ENCODE measurements around the gene NUP98.

Gene NUP98

DNA sequence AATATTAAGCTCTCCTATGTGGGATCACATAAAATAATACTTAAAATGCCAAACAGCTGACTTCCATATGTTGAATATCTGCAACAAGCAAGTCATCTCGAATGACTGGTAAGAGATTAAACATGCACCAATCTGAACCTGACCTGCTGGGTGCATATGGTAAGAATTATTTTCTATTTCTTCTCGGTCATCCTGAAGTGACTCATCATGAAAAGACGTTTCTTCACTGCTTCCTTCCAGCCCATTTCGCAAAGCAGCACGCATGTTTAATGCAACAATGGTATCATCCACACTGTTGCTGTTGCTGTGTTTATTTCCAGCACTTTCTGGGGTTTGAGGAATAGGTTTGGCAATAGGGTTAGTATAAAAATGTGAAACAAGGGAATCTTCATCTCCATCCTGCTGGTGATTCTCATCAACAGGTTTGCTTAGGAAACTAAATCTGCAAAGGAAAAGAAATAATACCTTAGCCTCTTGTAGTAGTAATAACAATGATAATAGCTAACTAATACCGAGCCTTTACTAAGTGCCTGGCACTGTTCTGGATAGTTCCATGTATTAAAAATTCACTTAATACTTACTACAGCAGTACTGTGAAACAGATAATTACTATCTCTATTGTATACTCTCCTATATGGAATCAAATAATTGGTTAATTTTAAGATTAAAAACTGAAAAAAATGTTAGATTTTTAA lies 74.2 kb downstream of the NUP98 start:
- DNase-seq = no peak

DNA sequence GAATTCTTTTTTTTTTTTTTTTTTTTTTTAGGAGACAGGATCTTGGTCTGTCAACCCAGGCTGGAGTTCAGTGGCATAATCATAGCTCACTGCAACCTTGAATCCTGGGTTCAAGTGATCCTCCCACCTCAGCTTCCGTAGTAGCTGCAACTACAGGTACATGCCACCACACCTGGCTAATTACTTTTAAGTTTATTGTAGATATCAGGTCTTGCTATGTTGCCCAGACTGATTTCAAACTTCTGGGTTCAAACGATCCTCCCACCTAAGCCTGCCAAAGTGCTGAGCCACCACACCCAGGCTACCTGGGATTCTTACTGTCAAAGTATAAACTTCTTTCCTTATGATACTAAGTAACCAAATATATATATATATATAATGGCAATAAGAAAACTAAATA lies 75.3 kb downstream of the NUP98 start:
- DNase-seq = no peak

DNA sequence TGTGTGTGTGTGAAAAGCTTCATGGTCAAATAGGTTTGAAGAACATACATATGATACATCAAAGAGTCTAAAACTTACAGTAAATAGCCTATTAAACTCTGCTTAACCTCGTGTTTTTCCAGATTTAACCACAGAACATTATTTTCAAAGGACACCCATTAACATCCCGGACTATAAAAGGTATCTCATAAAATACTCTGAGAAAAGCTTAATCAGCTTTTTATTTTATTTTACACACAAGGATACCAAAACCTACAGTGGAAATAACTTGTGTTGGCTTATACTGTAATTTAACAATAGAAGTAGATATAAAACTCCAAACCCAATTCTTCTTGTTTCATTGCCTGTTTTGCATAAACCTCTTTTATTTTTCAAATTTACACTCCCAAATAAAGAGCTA lies 76.4 kb downstream of the NUP98 start:
- no peak for DNase-seq

DNA sequence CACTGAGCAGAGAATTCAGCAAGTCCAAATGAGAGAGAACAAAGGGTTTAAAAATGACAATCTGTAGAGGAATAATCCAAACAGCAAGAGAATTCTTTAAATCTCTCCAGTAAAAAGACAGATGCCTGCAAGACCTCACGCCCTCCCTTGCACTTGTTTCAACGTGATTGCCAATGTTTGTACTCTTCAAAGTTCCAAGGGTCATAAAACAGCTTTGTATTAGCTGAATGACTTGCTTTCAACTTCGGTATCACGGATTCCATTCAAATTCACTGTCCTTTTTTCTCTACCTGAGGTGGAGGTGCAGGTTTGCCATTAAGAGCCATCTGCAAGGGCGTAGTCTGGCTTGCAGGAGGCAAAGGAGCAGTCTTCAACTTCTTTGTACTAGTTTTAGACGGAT lies 85.1 kb downstream of the NUP98 start:
- DNase-seq = no peak

DNA sequence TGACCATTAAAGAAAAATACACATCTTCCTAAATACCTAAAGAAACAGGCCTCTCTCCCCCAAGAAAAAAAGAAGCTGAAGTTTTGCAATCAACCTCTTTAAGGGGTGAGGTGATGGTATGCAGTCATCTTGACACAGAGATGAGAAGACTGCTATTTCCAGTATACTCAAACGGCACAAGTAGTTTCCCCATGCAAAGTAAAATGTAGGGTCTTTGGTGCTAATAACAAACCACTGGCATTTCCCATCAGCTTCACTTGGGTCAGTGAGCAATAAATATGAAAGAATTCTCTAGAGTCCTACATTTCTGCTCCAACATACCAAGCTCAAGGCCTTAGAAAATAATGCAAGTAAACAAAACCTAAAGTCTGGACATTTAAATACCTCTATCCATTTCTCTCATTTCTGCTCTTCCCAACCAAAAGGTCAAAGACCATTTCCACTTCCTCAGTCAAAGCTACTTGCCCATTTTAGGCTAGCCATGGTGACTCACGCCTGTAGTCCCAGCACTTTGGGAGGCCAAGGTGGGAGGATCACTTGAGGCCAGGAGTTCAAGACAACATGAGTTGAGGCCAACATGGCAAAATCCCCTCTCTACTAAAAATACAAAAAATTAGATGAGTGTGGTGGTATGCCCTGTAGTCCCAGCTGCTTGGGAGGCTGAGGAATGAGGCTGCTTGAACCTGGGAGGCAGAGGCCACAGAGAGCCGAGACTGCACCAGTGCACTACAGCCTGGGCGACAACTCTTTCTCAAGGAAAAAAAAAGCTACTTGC lies 86.7 kb downstream of the NUP98 start:
- no peak for DNase-seq

DNA sequence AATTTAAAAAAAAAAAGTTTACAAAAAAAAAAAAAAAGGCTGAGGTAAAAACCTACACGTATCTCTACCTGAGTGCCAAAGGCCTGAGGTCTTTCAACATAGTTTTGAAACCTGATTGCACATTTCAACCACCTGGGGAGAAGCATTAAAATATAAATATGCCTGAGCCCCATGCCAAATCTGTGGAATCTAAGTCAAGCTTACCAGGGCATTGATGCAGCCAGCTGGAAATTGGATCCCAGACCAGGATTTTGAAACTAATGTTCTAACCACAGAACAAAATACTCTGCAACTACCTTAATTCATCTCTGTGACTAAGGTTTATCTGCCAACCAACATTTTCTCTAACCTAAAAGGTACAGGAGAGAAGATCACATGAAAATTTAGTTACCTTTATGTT lies 87.4 kb downstream of the NUP98 start:
- no peak for DNase-seq

DNA sequence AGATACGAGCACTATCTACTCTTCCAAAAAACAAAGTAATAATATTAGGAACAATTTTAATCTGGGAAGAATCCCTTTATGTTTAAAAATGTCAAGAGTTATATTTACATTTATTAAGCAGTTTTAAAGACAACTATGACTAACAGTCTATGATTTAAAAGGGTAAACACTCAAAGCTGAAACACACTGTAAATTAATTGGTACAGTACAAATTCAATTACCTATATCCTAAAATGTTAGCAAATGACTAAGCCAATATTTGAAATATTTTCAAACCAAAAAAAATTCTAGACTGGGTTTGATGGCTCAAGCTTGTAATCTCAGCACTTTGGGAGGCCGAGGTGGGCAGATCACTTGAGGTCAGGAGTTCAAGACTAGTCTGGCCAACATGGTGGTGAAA lies 90.2 kb downstream of the NUP98 start:
- no peak for DNase-seq

DNA sequence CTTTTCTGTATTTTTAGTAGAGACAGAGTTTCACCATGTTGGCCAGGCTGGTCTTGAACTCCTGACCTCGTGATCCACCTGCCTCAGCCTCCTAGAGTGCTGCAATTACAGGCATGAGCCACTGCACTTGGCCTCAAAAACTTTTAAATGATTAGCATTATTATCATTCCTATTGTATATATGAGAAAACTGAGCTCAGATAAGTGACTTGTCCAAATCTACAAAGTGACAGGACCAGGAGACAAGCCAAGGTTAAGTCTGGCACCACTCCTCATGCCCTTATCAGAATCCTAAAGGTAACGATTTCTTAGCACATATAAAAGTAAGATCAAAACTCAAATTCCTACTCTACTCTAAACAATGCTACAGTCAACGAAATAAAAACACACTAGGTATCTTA lies 94.0 kb downstream of the NUP98 start:
- DNase-seq = no peak

DNA sequence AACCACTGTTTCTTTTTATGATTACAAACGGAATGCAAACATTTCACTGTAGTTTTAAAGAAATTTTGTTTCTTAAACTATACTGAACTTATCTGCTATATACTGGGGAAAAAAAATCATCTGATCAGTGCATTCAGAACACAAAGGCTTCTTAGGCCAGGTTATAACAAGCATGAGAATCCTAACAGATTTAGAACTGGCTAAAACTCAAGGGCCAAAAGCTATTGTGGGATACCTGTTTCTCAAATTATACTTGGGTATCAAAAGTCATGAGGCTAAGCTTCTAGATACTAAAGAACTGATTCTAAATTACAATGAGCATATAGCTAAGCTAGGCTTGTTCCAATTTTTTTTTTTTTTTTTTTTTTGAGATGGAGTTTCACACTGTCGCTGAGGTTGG lies 96.4 kb downstream of the NUP98 start:
- DNase-seq = no peak

DNA sequence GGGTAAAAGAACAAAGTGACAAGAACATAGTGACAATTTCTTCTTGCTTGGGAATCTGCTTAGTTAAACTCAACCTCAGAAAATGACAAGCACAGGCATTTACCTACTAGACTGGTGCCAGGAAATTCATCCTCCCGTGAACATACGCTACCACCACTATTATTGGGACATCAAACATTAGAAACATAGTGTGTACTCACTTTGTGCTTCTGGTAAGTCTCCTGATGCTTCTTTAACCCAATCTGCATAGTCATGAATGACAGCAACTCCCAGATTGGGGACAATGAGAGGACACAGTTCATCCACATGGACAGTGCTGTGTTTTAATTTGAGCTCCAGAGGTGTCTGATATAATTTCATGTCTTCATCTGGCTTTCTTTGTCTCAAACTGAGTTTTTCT lies 96.9 kb downstream of the NUP98 start:
- DNase-seq = no peak

DNA sequence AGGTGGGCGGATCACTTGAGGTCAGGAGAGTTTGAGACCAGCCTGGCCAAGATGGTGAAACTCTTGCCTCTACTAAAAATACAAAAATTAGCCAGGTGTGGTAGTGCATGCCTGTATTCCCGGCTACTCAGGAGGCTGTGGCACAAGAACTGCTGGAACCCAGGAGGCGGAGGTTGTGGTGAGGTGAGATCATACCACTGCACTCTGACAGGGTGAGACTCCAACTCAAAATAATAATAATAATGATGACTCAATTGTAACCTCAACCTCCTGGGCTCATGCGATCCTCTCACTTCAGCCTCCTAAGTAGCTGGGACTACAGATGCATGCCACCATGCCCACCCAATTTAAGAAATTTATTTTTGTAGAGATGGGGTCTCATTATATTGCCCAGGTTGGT lies 110.6 kb downstream of the NUP98 start:
- no peak for DNase-seq

DNA sequence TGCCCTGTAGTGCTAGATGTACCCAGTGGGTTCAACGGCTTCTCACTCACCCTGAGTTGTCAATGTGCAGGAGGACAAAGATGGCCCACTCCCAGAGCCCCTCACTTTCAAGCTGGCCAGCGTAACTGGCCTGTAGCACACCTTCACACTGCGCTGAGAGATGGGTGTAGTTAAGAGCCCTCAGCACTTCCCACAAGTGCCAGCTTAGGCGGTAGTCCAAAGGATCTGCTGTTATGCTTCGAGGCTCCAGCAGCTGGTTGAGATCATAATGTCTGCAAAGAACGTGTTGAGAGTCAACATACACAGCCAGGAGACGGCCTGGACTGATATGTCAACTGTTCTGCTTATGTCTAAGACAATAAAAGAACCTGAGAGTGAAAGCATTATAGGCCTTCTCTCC lies 111.4 kb downstream of the NUP98 start:
- DNase-seq = no peak

DNA sequence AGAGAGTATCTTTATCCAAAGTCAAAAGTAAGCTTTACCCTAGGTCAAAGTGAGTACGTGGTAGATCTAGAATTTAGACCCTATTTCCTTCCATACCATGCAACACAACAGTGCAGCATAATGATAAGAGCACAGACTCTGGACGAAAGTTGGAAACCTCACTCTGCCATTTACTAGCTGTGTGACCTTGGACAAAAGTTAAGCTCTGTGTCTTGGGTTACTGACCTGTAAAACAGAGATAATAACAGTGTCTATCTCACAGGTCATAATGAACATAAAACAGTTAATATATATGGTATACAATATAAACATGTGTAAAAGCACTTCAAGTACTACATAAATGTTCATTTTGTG lies 112.6 kb downstream of the NUP98 start:
- DNase-seq = no peak

DNA sequence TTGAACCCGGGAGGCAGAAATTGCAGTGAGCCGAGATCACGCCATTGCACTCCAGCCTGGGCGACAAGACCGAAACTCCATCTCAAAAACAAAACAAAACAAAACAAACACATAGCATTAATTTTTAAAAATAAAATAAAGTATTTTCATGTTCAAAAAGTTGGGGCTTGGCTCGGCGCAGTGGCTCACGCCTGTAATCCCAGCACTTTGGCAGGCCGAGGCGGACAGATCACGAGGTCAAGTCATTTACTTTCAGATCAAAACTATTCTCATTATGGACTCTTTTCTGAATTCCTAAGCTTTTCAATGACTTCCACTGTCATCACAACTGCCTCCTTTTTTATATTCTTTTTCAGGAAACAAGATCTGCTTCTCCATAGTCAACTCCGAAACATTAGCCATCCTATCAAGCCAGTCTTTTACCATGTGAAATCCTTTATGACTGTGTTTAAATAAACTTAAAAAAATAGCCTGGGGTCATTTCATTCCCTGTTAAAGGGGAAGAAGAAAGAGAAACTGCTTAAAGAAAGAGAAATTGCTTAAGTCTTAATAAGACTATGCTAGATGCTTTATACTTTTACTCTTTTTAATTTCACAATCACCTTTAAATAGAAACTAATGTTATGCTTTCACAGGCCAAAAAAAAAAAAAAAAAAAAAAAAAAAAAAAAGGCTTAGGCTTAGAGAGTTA lies 113.1 kb downstream of the NUP98 start:
- DNase-seq = no peak

DNA sequence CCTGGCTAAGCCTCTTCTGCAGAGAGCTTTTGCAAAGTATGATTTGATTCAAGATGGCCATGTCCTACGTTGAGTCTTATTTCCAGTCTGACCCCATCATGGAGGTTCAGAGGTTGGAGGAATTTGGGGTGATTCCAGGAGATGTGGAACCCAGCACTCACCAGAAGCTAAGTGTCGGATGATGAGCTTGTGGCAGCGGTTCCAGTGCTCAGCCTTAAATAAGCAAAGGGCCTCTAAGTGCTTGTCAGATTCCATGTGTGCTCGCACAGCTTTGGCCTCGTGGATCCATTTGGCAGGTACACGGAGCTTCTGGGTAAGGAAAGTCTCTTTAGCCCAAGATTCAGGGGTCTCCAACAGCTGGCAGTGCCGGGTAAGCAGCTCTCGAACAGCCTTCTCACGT lies 114.3 kb downstream of the NUP98 start:
- DNase-seq = no peak

DNA sequence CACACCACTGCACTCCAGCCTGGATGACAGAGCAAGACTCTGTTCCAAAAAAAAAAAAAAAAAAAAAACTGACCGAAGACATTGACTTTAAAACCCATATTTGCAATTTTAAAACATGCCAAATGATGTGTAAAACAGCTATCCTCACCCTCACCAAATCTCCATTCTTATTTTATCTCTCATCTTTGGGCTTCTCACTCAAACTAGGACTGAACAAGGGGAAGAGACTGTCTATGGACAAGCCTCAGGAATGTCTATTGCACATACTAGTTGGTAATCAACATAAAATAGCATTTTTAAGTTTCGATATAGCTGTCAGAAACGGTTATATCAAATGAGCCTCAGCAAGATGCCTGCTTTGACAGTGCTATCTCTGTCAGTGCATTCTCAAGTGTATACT lies 118.3 kb downstream of the NUP98 start:
- no peak for DNase-seq

DNA sequence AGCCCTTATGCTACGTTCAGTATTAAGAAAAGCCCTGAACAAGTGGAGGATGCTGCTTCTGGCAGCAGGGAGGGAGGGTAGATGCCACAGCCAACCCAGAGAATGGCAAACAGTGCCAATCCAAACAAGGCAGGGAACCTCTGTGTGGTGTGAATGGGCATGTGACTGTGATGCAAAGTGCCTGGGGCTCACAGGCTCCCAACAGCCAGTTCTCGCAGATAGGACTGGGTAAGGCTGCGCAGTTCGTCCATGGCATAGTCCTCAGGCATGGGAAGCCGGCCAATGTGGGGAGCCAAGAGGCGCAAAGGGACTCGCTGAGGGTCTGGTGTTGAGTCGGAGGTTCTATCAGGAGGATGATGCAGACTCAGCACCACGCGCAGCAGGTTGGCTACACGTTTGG lies 121.4 kb downstream of the NUP98 start:
- DNase-seq = no peak

DNA sequence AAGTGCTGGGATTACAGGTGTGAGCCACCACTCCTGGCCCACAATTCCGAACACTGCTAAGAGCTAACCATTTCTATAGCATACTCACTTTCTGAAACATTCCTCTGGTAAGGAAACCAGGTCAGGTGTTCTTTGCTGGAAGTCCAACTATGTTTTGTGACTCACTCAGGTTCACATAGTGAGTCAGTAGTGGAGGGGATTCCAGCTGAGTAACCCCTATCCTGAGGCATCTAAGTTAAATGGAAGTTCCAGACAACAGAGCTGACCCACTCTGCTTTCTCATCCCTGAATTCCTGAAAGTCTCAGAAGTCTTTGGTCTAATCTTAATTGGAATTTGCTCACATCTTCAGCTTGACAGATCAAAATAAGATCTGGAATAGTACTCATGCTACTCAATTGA lies 123.2 kb downstream of the NUP98 start:
- no peak for DNase-seq

DNA sequence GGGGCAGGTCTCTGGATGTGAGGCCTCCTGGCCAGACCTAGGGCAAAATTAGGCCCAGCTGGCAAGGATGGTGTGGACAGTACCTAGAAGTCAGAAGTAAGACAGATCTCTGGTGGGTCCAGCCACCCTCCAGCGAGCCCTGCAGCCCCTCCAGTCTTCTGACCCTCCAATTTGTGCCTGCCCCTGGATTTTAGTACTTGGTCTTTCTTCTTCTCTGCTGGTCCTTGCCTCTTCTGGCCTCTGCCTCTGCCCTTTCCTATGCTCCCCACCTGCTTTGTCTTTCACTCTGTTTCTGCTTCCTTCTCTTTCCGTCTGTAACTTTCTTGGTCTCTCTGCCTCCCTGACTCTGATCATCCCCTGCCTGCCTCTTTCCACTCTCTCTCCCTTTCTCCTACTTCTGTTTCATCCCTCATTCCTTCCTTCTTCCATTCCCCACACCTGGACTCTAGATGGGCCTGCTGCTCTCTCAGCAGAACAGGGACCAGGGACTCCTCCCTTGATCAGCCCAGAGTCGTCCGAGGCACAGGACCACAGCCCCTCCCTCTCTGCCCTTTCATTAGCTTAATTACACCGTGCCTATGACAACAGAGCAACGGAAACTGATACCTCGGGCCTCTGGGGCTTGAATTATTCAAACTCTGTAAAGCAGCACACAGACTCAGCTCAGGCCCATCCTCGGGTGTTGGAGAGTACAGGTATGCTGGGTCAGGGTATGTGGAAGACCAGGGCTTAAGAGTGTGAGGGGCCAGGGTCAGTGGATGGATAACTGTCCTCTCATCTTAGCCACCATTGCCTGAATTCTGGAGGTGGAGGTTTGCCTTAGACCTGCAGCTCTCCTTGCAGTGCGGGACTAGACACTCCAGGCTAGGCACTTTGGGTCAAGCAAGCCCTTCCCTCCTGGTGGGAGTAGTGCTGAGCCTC lies 125.8 kb downstream of the NUP98 start, which contains the start of gene CHRNA10:
Gene CHRNA10 (minus strand): TSS at position 51 of the 921 bp plus-strand sequence. CDS start 72 bp downstream, outside the sequence.
- DNase-seq = no peak

DNA sequence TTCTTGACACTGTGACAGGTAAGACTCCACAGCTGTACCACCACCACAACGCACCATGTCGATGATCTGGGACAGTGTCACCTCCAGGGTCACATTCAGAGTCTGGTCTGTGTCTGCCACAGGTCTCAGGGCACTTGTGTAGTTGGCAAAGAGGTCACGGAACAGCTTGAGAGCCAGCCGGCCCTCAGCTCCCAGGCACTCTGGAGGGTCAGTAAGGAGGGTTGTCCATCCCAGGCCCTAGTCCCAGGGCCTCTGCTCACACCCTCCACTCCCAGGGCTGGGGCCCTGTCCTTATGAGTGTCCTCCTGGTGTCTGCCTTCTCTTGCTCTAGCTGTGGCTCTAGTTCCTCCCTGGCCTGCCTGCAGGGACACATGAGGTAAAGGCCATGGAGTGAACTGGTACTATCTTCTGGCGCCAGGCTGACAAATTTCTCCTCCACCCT lies 127.6 kb downstream of the NUP98 start:
- DNase-seq = no peak

DNA sequence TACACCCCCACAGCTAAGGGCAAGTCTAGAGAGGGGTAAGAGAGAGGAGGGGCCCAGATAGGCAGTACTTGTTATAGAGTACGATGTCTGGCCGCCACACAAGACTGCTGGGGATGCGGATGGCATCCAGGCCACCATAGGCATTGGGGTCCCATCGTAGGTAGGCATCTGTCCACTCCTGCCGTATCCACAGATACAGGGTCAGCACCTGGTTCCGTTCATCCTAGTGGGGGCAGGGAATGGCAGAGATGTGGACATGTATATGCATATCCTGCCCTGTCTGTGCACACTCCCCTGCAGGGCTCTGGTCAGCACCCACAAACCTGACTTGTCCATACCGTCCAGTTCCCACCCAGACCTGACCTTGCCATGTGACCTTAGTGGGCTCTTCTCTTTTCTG lies 128.2 kb downstream of the NUP98 start:
- no peak for DNase-seq

DNA sequence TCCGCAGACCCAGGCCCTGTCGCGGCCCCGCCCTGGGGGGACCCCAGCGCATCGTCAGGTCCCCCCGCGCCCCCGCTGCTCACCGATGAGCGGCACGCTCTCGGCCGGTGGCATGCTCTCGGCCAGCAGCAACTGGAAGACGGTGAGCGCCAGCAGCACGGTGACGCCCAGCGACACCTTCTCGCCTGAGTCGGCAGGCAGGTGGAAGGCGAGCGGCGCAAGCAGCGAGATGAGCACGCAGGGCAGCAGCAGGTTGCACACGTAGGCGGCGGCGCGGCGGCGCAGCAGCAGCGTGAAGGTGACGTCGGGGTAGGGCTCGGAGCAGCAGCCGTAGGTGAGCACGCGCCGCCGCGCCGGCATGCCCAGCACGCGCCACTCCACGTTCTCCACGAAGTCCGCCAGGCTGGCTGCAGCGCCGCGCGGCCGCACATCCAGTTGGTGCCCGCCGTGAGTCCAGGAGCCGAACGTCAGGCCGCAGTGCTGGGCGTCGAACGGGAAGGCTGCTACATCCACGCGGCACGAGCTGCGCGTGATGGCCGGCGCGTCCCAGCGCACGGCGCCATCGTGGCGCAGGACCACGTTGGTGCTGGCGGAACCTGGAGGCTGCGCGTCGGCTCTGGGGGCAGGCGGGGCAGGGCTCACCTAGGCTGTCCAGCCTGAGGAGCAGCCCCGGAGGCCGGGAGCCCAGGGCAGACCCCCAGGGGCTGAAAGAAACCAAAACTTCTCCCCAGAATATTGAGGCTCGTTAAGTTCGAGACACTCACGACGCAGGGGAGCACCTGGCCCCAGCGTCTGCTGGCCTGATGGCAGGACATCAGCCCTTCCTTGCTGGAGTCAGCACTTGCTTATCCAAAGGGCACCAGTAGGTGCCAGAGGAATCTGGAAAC lies 130.0 kb downstream of the NUP98 start:
- DNase-seq = no peak

Data from NCI-H1436 treated with DMSO at 0.1 percent for 48 hours (cell line).